Endothelial cell of umbilical vein (primary cell): ENCODE data around the gene NELL2. TPM values are rescaled to one million over a fixed set of nuclear protein-coding genes. Genes with fewer than 3 reads are reported as not detected.

Source experiments
- BruUV-seq: library from RNA; stranded (reverse); fragments of 400-500 nt; replicated peaks from 2 replicates; lab custom pipeline; 2021; lab: Mats Ljungman, UMichigan
- CTCF ChIA-PET: fragments of 300-600, 350-600 bp; sonication (Branson Sonifier 250); formaldehyde crosslinking; loops from one replicate; lab custom pipeline; 2021; ENCODE audit warnings: antibody characterized with exemption, inconsistent platforms; lab: Charles Lee
- POLR2A ChIA-PET: fragments of 300-600, 350-600 bp; sonication (Branson Sonifier 250); formaldehyde crosslinking; loops from one replicate; lab custom pipeline; 2021; ENCODE audit warnings: antibody characterized with exemption, inconsistent platforms; lab: Charles Lee
- DNase-seq: peaks from one replicate; pipeline ENCODE4 v3.0.0-alpha.2; 2011; ENCODE audit warnings: low read depth, low spot score
- FAIRE-seq: peaks from 2 replicates; lab custom pipeline; 2011; peaks lifted over from hg19 to GRCh38; lab: Jason Lieb, UNC
- H2AFZ ChIP-seq: 2 replicates; pipeline ENCODE4 v1.6.0; 2012; ENCODE audit warnings: low read depth, low read length, control low read depth, inconsistent platforms
- H3K27ac ChIP-seq: 2 replicates; pipeline ENCODE4 v1.5.1; 2011; ENCODE audit warnings: low read depth, mild to moderate bottlenecking, control low read depth, low read length, moderate library complexity; ENCODE audit not compliant: insufficient read depth
- H3K27me3 ChIP-seq, 2 experiments: 2 replicates each; pipeline versions ENCODE4 v1.6.0 to v1.6.1; 2011; ENCODE audit warnings: low read length in 2 of 2, mixed read lengths in 1 of 2; ENCODE audit not compliant: control insufficient read depth in 2 of 2, insufficient read depth in 2 of 2
- H3K36me3 ChIP-seq, 2 experiments: 2 replicates in 1 of 2; 3 replicates in 1 of 2; pipeline ENCODE4 v1.5.1; 2011; ENCODE audit warnings: low read length in 2 of 2, mild to moderate bottlenecking in 1 of 2, moderate library complexity in 1 of 2; ENCODE audit not compliant: control insufficient read depth in 2 of 2, insufficient read depth in 2 of 2; ENCODE audit errors: extremely low read depth in 1 of 2
- H3K4me1 ChIP-seq: 3 replicates; pipeline ENCODE4 v1.5.1; 2011; ENCODE audit warnings: mild to moderate bottlenecking, low read length; ENCODE audit not compliant: control insufficient read depth, insufficient read depth; ENCODE audit errors: extremely low read depth
- H3K4me2 ChIP-seq: 2 replicates; pipeline ENCODE4 v1.6.1; 2011; ENCODE audit warnings: low read length, control low read depth, mixed read lengths; ENCODE audit not compliant: insufficient read depth
- H3K4me3 ChIP-seq, 3 experiments: fragments of 200-600 bp in 1 of 3; sonication (generic), shearing (Covaris generic) in 1 of 3; replicated peaks in 1 of 3; 2 replicates each; pipeline ENCODE4 v1.5.1; 2011 to 2016; ENCODE audit warnings: control low read depth in 3 of 3, low read length in 3 of 3, mild to moderate bottlenecking in 2 of 3, inconsistent platforms in 1 of 3, low read depth in 1 of 3, moderate library complexity in 1 of 3; ENCODE audit not compliant: insufficient read depth in 1 of 3
- H3K79me2 ChIP-seq: 2 replicates; pipeline ENCODE4 v1.6.0; 2012; ENCODE audit warnings: low read length, inconsistent platforms; ENCODE audit not compliant: control insufficient read depth, insufficient read depth
- H3K9ac ChIP-seq: replicated peaks from 2 replicates; pipeline ENCODE3; 2011; ENCODE audit warnings: low read length, control low read depth; ENCODE audit not compliant: insufficient read depth; ENCODE audit errors: extremely low read depth
- H3K9me1 ChIP-seq: replicated peaks from 3 replicates; pipeline ENCODE4 v1.6.0; 2011; ENCODE audit warnings: mild to moderate bottlenecking, low read length; ENCODE audit not compliant: control insufficient read depth, insufficient read depth; ENCODE audit errors: extremely low read depth
- H3K9me3 ChIP-seq: replicated peaks from 2 replicates; pipeline ENCODE4 v1.5.1; 2012; ENCODE audit warnings: low read length, inconsistent platforms; ENCODE audit not compliant: control insufficient read depth, insufficient read depth
- H4K20me1 ChIP-seq: replicated peaks from 2 replicates; pipeline ENCODE3; 2011; ENCODE audit warnings: mild to moderate bottlenecking, low read length; ENCODE audit not compliant: control insufficient read depth, insufficient read depth; ENCODE audit errors: extremely low read depth
- EZH2 ChIP-seq: IDR thresholded peaks from 2 replicates; pipeline ENCODE4 v1.6.1; 2012; ENCODE audit warnings: borderline replicate concordance, low read depth, mild to moderate bottlenecking, moderate library complexity, low read length, inconsistent platforms; ENCODE audit not compliant: severe bottlenecking
- FOS ChIP-seq: IDR thresholded peaks from 2 replicates; pipeline ENCODE4 v1.6.1; 2011; ENCODE audit warnings: mild to moderate bottlenecking, low read length, moderate library complexity, borderline replicate concordance; ENCODE audit not compliant: insufficient read depth
- GATA2 ChIP-seq: IDR thresholded peaks from 2 replicates; pipeline ENCODE4 v1.7.0; 2011; ENCODE audit warnings: low read depth, mild to moderate bottlenecking, moderate library complexity, mixed read lengths, low read length; ENCODE audit not compliant: insufficient read length, insufficient read depth
- JUN ChIP-seq: IDR thresholded peaks from 2 replicates; pipeline ENCODE4 v1.6.1; 2011; ENCODE audit warnings: borderline replicate concordance, low read depth; ENCODE audit not compliant: insufficient read length, insufficient read depth
- MYC ChIP-seq: IDR thresholded peaks from one replicate; pipeline ENCODE4 v1.6.1; 2011; ENCODE audit warnings: mild to moderate bottlenecking, low read depth, low read length
- POLR2A ChIP-seq: IDR thresholded peaks from 2 replicates; pipeline ENCODE4 v1.6.1; 2012; ENCODE audit warnings: low read depth, mild to moderate bottlenecking, control low read depth, low read length
- POLR2AphosphoS5 ChIP-seq: IDR thresholded peaks from 2 replicates; pipeline ENCODE4 v1.6.1; 2012; ENCODE audit warnings: low read depth, mild to moderate bottlenecking, control low read depth, low read length, moderate library complexity; ENCODE audit not compliant: insufficient read depth
- dilution Hi-C: fragments of 300-500 bp; cut with MboI; formaldehyde crosslinking; loops from one replicate; pipeline ENCODE4 v1.15.0; 2019; ENCODE audit warnings: low sequenced_read_pairs; ENCODE audit not compliant: extremely low pct_ligation_motif_present
- intact Hi-C: fragments of 100-400 bp; cut with micrococcal nuclease; formaldehyde crosslinking; loops from one replicate; pipeline ENCODE4 v1.10.0; 2022
- polyA plus RNA-seq, 4 experiments: library from polyadenylated mRNA; depleted of rRNA in 3 of 4; stranded (reverse) in 3 of 4; unstranded in 1 of 4; fragments of >200 nt; gene quantifications; 2 replicates each; pipeline versions ENCODE4 v1.2.1 to v1.2.3, GENCODE V29; 2011 to 2012; ENCODE audit warnings: missing spikeins in 1 of 4
- total RNA-seq: library from RNA; stranded (reverse); gene quantifications from 2 replicates; pipeline ENCODE4 v1.2.3, GENCODE V29; 2021
- TF ChIP-seq, protein P1 (sequence below), 2 donors: IDR thresholded peaks; 1 replicate in 1 of 2; 2 replicates in 1 of 2; pipeline ENCODE4 v1.5.1; 2011; ENCODE audit warnings: low read length in 2 of 2, mild to moderate bottlenecking in 2 of 2, moderate library complexity in 2 of 2, control low read depth in 1 of 2, inconsistent platforms in 1 of 2, low read depth in 1 of 2; ENCODE audit not compliant: insufficient read depth in 1 of 2; ENCODE audit errors: extremely low read depth in 1 of 2
- TF ChIP-seq, protein P2 (sequence below): IDR thresholded peaks from 2 replicates; pipeline ENCODE4 v1.6.1; 2011; ENCODE audit not compliant: insufficient read depth, insufficient read length

The NELL2 gene
- total and polyA plus RNA-seq, 2 donors (not counting 3 experiments of a cell fraction or from before 2014, with no cell fraction given): 0.11 to 0.49 TPM

DNA sequence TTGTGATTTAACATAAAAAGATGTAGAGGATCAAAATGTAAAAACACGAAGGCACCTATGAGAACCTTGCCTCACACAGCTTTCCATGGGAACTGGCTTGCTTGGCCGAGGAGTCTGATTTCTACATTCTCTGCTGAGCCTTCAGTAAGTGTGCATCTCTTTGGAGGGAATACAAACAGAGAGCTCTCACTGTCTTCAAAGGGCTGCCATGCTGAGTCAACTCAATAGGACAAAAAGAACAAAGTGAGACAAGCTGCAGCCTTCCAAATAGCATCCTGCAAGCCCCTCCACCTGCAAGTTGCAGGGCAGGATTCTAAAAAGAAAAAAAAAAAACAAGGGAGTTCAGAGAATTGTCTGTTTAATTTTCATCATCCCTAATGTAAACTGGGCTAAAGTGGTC is 411.9 kb downstream of the NELL2 start:
- H3K4me3 ChIP-seq: no peak overlapping the region
- dilution Hi-C loops (no loop called here), intact Hi-C loops (no loop called here)
- FAIRE-seq: no peak
- CTCF ChIA-PET: no interaction called here
- H3K27me3 ChIP-seq: no peaks in the 10 kb centered on the region
- H2AFZ ChIP-seq: no peak overlapping the region
- no peaks in the 10 kb centered on the region for H3K36me3 ChIP-seq
- no peak for TF ChIP-seq POLR2AphosphoS5
- TF ChIP-seq FOS: no peak
- TF ChIP-seq, protein P1, sequence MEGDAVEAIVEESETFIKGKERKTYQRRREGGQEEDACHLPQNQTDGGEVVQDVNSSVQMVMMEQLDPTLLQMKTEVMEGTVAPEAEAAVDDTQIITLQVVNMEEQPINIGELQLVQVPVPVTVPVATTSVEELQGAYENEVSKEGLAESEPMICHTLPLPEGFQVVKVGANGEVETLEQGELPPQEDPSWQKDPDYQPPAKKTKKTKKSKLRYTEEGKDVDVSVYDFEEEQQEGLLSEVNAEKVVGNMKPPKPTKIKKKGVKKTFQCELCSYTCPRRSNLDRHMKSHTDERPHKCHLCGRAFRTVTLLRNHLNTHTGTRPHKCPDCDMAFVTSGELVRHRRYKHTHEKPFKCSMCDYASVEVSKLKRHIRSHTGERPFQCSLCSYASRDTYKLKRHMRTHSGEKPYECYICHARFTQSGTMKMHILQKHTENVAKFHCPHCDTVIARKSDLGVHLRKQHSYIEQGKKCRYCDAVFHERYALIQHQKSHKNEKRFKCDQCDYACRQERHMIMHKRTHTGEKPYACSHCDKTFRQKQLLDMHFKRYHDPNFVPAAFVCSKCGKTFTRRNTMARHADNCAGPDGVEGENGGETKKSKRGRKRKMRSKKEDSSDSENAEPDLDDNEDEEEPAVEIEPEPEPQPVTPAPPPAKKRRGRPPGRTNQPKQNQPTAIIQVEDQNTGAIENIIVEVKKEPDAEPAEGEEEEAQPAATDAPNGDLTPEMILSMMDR (IDR thresholded peaks at IDR 0.05; ENCODE audit: extremely low read depth in 1 of 2, insufficient read depth in 1 of 2, low read depth in 1 of 2, low read length in 2 of 2): no peak
- no peak for TF ChIP-seq JUN
- no peak for TF ChIP-seq EZH2
- no peak for TF ChIP-seq POLR2A
- TF ChIP-seq MYC: no peak
- TF ChIP-seq GATA2: no peak
- TF ChIP-seq, protein P2, sequence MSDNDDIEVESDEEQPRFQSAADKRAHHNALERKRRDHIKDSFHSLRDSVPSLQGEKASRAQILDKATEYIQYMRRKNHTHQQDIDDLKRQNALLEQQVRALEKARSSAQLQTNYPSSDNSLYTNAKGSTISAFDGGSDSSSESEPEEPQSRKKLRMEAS: no peak
- H3K9ac ChIP-seq: no peak overlapping the region
- H3K27ac ChIP-seq: no peak overlapping the region
- no peaks in the 10 kb centered on the region for H3K79me2 ChIP-seq
- no peaks in the 10 kb centered on the region for H3K9me3 ChIP-seq
- no peak overlapping the region for H3K4me2 ChIP-seq
- no TSS peak for BruUV-seq
- H3K4me1 ChIP-seq: no peaks in the 10 kb centered on the region
- H4K20me1 ChIP-seq: no peaks in the 10 kb centered on the region
- POLR2A ChIA-PET: no interaction called here
- H3K9me1 ChIP-seq: no peaks in the 10 kb centered on the region
- no peak for DNase-seq
